Caco-2 (cell line): Measurements from ENCODE around the gene TDRD10. TPM values are rescaled to one million over a fixed set of nuclear protein-coding genes. Genes with fewer than 3 reads are reported as not detected.

ENCODE experiments used
- BruUV-seq: library from RNA; stranded (reverse); fragments of 400-500 nt; replicated peaks from 2 replicates; lab custom pipeline; 2021; lab: Mats Ljungman, UMichigan
- CTCF ChIA-PET: fragments of 300-600 bp; sonication (Branson Sonifier 250); formaldehyde crosslinking; loops from one replicate; lab custom pipeline; 2022; ENCODE audit warnings: antibody characterized with exemption; lab: Charles Lee
- POLR2A ChIA-PET: fragments of 300-600 bp; sonication (Branson Sonifier 250); formaldehyde crosslinking; loops from one replicate; lab custom pipeline; 2022; ENCODE audit warnings: antibody characterized with exemption; lab: Charles Lee
- DNase-seq, 2 experiments: peaks; one replicate each; pipeline versions ENCODE4 v3.0.0 to v3.0.0-alpha.2; 2020 to 2022
- H3K27me3 ChIP-seq: replicated peaks from 2 replicates; pipeline ENCODE4 v1.6.0; 2011; ENCODE audit warnings: low read length; ENCODE audit not compliant: control insufficient read depth, insufficient read depth
- H3K36me3 ChIP-seq: 2 replicates; pipeline ENCODE4 v1.5.1; 2011; ENCODE audit warnings: low read length; ENCODE audit not compliant: control insufficient read depth, insufficient read depth
- H3K4me1 ChIP-seq: fragments of 250-450 bp; sonication (Bioruptor Pico); 2 replicates; pipeline ENCODE4 v1.5.1; 2020; ENCODE audit warnings: mild to moderate bottlenecking
- H3K4me3 ChIP-seq: 2 replicates; pipeline ENCODE4 v1.5.1; 2011; ENCODE audit warnings: low read depth, mild to moderate bottlenecking, control low read depth, low read length
- H3K9me3 ChIP-seq: fragments of 250-450 bp; sonication (Bioruptor Pico); 2 replicates; pipeline ENCODE4 v1.5.1; 2020; ENCODE audit warnings: mild to moderate bottlenecking, moderate library complexity
- H3K27ac Mint-ChIP-seq: one replicate; pipeline ENCODE4 v1.8.0; 2022; ENCODE audit warnings: mixed read lengths; ENCODE audit not compliant: unreplicated experiment
- H3K27me3 Mint-ChIP-seq: one replicate; pipeline ENCODE4 v1.8.0; 2022; ENCODE audit warnings: mixed read lengths; ENCODE audit not compliant: insufficient read depth, unreplicated experiment
- H3K36me3 Mint-ChIP-seq: one replicate; pipeline ENCODE4 v1.8.0; 2022; ENCODE audit warnings: mild to moderate bottlenecking, mixed read lengths; ENCODE audit not compliant: insufficient read depth, unreplicated experiment
- H3K4me1 Mint-ChIP-seq: one replicate; pipeline ENCODE4 v1.8.0; 2022; ENCODE audit warnings: low read depth, mixed read lengths; ENCODE audit not compliant: unreplicated experiment
- H3K4me3 Mint-ChIP-seq: one replicate; pipeline ENCODE4 v1.8.0; 2022; ENCODE audit warnings: mild to moderate bottlenecking, moderate library complexity, mixed read lengths; ENCODE audit not compliant: unreplicated experiment
- H3K9me3 Mint-ChIP-seq: one replicate; pipeline ENCODE4 v1.8.0; 2022; ENCODE audit warnings: mixed read lengths; ENCODE audit not compliant: unreplicated experiment
- CTCF ChIP-seq, 2 experiments: fragments of 200-600 bp in 1 of 2; IDR thresholded peaks; 1 replicate in 1 of 2; 2 replicates in 1 of 2; pipeline versions ENCODE4 v1.5.1 to v1.8.0; 2011 to 2022; ENCODE audit warnings: antibody characterized with exemption in 1 of 2, control low read depth in 1 of 2, inconsistent platforms in 1 of 2, low read depth in 1 of 2, low read length in 1 of 2, mild to moderate bottlenecking in 1 of 2, moderate library complexity in 1 of 2; ENCODE audit not compliant: insufficient read depth in 1 of 2, severe bottlenecking in 1 of 2, unreplicated experiment in 1 of 2
- intact Hi-C: fragments of 100-400 bp; cut with micrococcal nuclease; formaldehyde crosslinking; loops from one replicate; pipeline ENCODE4 v1.10.0; 2022; ENCODE audit not compliant: unreplicated experiment
- total RNA-seq: library from RNA; stranded (reverse); gene quantifications from 2 replicates; pipeline ENCODE4 v1.2.3, GENCODE V29; 2022

Gene TDRD10
- total RNA-seq, 1 experiment from 2014 or later: not detected

- H3K9me3 Mint-ChIP-seq: no peaks in the 10 kb centered on the region
- H3K36me3 ChIP-seq: no peaks in the 10 kb centered on the region
- H3K4me1 ChIP-seq: no peaks in the 10 kb centered on the region
- H3K27ac Mint-ChIP-seq: no peak overlapping the region
- H3K9me3 ChIP-seq: no peaks in the 10 kb centered on the region
- no peak overlapping the region for H3K4me3 ChIP-seq
- peaks cover 49% of the 10 kb centered on the region for H3K36me3 Mint-ChIP-seq
- no peaks in the 10 kb centered on the region for H3K27me3 ChIP-seq
- H3K27me3 Mint-ChIP-seq: peaks cover 4% of the 10 kb centered on the region
- ChIA-PET POLR2A (no interaction called here), CTCF (interaction anchor here (2.6 kb wide), 1 partner anchor 16 kb away, joined by 9 read pairs; no protein-coding TSS in a partner anchor)
- peak overlapping the region; percentile 22 for H3K4me3 Mint-ChIP-seq
- no peak for DNase-seq
- BruUV-seq: no TSS peak
- TF ChIP-seq CTCF (IDR thresholded peaks at IDR 0.05; ENCODE audit: insufficient read depth in 1 of 2, low read depth in 1 of 2, low read length in 1 of 2, severe bottlenecking in 1 of 2, unreplicated experiment in 1 of 2): no peak
- intact Hi-C loops: no loop called here
- peaks cover 12% of the 10 kb centered on the region for H3K4me1 Mint-ChIP-seq
These were observed 74.0 kb downstream of the TDRD10 start for GRCh38 chr1:154575951-154576566.

- TF ChIP-seq CTCF (IDR thresholded peaks at IDR 0.05; ENCODE audit: insufficient read depth in 1 of 2, low read depth in 1 of 2, low read length in 1 of 2, severe bottlenecking in 1 of 2, unreplicated experiment in 1 of 2): no peak
- no TSS peak for BruUV-seq
- Mint-ChIP-seq H3K4me1 (peaks cover 12% of the 10 kb centered on the region), H3K27me3 (no peaks in the 10 kb centered on the region), H3K27ac (no peak overlapping the region), H3K4me3 (no peak overlapping the region), H3K9me3 (no peaks in the 10 kb centered on the region), H3K36me3 (peaks cover 62% of the 10 kb centered on the region)
- Histone ChIP-seq H3K27me3 (no peaks in the 10 kb centered on the region), H3K36me3 (no peaks in the 10 kb centered on the region), H3K9me3 (no peaks in the 10 kb centered on the region), H3K4me1 (no peaks in the 10 kb centered on the region), H3K4me3 (no peak overlapping the region)
- ChIA-PET CTCF (interaction anchor here (2.6 kb wide), 1 partner anchor 18 kb away, joined by 9 read pairs; no protein-coding TSS in a partner anchor), POLR2A (no interaction called here)
- intact Hi-C loops: no loop called here
- no peak for DNase-seq
These were observed 75.5 kb downstream of the TDRD10 start for GRCh38 chr1:154577346-154578057.

GRCh38 chr1:154578058-154578418 lies 76.0 kb downstream of the TDRD10 start:
- Histone ChIP-seq H3K36me3 (0 out of 2 replicates have a peak, but pooled peaks cover 1% of the 10 kb centered on the region), H3K9me3 (no peaks in the 10 kb centered on the region), H3K4me1 (no peaks in the 10 kb centered on the region), H3K27me3 (no peaks in the 10 kb centered on the region), H3K4me3 (no peak overlapping the region)
- CTCF ChIA-PET: interaction anchor here (2.6 kb wide), 1 partner anchor 18 kb away, joined by 9 read pairs; no protein-coding TSS in a partner anchor
- intact Hi-C loops: no loop called here
- BruUV-seq: no TSS peak
- H3K36me3 Mint-ChIP-seq: peaks cover 65% of the 10 kb centered on the region
- TF ChIP-seq CTCF (IDR thresholded peaks at IDR 0.05; ENCODE audit: insufficient read depth in 1 of 2, low read depth in 1 of 2, low read length in 1 of 2, severe bottlenecking in 1 of 2, unreplicated experiment in 1 of 2): no peak
- DNase-seq: no peak
- H3K9me3 Mint-ChIP-seq: no peaks in the 10 kb centered on the region
- POLR2A ChIA-PET: no interaction called here
- no peak overlapping the region for H3K4me3 Mint-ChIP-seq
- H3K27me3 Mint-ChIP-seq: no peaks in the 10 kb centered on the region
- H3K4me1 Mint-ChIP-seq: peaks cover 12% of the 10 kb centered on the region
- H3K27ac Mint-ChIP-seq: no peak overlapping the region
